ENCODE data around the gene IMP4. TPM values are rescaled to one million over a fixed set of nuclear protein-coding genes. Genes with fewer than 3 reads are reported as not detected.

The IMP4 gene
- total RNA-seq, 1 experiment from 2014 or later: 233 TPM

DNA sequence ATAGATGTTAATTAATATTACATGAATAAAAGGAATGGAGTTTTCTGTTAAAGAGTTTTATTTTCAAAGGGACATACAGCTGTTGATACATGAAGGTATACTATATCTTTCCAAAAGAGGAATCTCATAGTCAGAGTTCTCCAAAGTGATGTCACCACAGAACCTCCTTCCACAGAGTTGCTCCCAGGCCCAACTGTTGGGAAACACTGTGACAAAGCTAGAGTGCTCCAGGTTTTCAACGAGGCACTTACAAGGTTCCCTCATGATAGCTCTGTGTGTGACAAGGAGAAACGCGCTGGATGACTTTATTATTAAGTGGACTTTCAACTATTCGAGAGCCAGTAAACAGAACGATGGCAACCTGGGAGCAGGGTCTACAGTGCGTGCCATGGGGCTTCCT, 46.7 kb downstream of the IMP4 start:
- H3K4me1 ChIP-seq (ENCODE audit: low read length): peaks cover 74% of the 10 kb centered on the region
- no peaks in the 10 kb centered on the region for H3K79me2 ChIP-seq (ENCODE audit: low read length)
- DNase-seq: no peak
- peak overlapping the region; percentile 98 for H3K27ac ChIP-seq (ENCODE audit: low read length)
- no peaks in the 10 kb centered on the region for H4K20me1 ChIP-seq (ENCODE audit: insufficient read depth, low read depth, low read length)
- no peaks in the 10 kb centered on the region for H3K9me2 ChIP-seq (replicated peaks; ENCODE audit: insufficient read depth, low read length)
- no peaks in the 10 kb centered on the region for H3K27me3 ChIP-seq (ENCODE audit: low read length)
- no peak overlapping the region for H2AFZ ChIP-seq (ENCODE audit: low read length)
- H3K4me3 ChIP-seq (ENCODE audit: low read length): no peak overlapping the region; the same call in 1 of the 2 replicates
- peak overlapping the region; percentile 92 for H3K9ac ChIP-seq (ENCODE audit: low read length)
- H3K9me3 ChIP-seq (ENCODE audit: low read length): no peaks in the 10 kb centered on the region
- peak overlapping the region; percentile 88 for H3K4me2 ChIP-seq (ENCODE audit: low read depth, low read length, poor library complexity, severe bottlenecking)
- no peaks in the 10 kb centered on the region for H3K36me3 ChIP-seq (ENCODE audit: insufficient read depth, low read length)

DNA sequence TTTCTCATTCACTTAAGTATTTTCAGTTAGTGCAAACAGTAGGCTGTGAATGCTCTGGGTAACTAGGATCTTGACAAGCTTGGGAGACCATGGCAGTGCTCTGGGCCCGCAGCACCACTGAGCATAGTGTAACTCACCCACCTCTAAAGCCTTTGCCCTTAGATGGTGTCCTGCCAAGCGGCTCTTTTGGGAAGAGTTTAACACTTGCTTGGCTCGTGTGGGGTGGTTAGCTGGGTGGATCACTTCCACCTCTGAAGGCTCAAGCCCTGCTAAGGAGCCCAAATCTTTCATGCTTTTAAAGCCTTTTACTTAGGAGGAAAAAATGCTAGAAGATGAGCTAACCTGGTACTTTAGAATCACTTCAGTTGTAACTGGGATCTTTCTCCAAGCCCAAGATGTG, 47.1 kb downstream of the IMP4 start:
- peak; percentile 70 for DNase-seq
- Histone ChIP-seq H3K4me1 (ENCODE audit: low read length) (peaks cover 74% of the 10 kb centered on the region), H3K9ac (ENCODE audit: low read length) (peak overlapping the region; percentile 92), H3K9me3 (ENCODE audit: low read length) (no peaks in the 10 kb centered on the region), H3K9me2 (replicated peaks; ENCODE audit: insufficient read depth, low read length) (no peaks in the 10 kb centered on the region), H3K79me2 (ENCODE audit: low read length) (no peaks in the 10 kb centered on the region), H3K27ac (ENCODE audit: low read length) (peak overlapping the region; percentile 98), H2AFZ (ENCODE audit: low read length) (no peak overlapping the region), H4K20me1 (ENCODE audit: insufficient read depth, low read depth, low read length) (no peaks in the 10 kb centered on the region), H3K27me3 (ENCODE audit: low read length) (no peaks in the 10 kb centered on the region), H3K4me3 (ENCODE audit: low read length) (peak overlapping the region; percentile 72), H3K4me2 (ENCODE audit: low read depth, low read length, poor library complexity, severe bottlenecking) (peak overlapping the region; percentile 88), H3K36me3 (ENCODE audit: insufficient read depth, low read length) (no peaks in the 10 kb centered on the region)

DNA sequence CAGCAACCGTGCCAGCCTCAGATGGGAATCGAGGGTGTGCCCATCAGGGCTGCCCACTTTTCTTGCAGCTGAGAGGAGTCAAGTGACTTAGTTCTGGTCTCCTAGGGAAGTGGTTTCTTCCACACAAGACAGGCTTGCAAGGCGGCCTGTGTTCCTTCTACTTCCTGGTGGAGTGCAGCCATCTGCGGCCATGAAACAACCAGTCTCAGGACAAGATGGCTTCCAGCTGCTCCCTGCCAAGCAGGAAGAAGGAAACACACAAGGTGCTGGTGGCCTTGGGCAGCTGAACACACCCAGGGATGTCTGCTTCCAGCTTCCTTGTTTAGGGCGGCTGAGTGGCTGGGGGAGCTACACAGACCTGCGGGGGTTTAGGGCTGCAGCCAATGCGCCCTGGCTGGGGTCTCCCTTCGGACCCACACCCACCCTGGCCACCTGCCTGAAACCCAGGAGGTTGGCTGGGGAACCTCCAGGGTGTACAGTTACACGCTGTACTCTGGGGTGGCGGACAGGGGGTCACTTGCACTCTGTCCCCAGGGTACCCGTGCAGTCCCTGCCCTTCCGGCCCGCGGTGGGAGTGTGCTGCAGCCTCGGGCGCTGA, 47.9 kb downstream of the IMP4 start:
- Histone ChIP-seq H3K4me3 (ENCODE audit: low read length) (peak overlapping the region; percentile 72), H3K4me1 (ENCODE audit: low read length) (peaks cover 67% of the 10 kb centered on the region), H3K27me3 (ENCODE audit: low read length) (no peaks in the 10 kb centered on the region), H3K27ac (ENCODE audit: low read length) (peak overlapping the region; percentile 98), H4K20me1 (ENCODE audit: insufficient read depth, low read depth, low read length) (no peaks in the 10 kb centered on the region), H3K9me3 (ENCODE audit: low read length) (no peaks in the 10 kb centered on the region), H3K4me2 (ENCODE audit: low read depth, low read length, poor library complexity, severe bottlenecking) (peak overlapping the region; percentile 88), H3K9me2 (replicated peaks; ENCODE audit: insufficient read depth, low read length) (no peaks in the 10 kb centered on the region), H2AFZ (ENCODE audit: low read length) (0 out of 2 replicates have a peak overlapping the region, but pooled peaks have one; percentile 31), H3K9ac (ENCODE audit: low read length) (peak overlapping the region; percentile 92), H3K36me3 (ENCODE audit: insufficient read depth, low read length) (no peaks in the 10 kb centered on the region), H3K79me2 (ENCODE audit: low read length) (no peaks in the 10 kb centered on the region)
- DNase-seq: peak; percentile 84

GRCh38 chr2:130391058-130391871, 48.6 kb downstream of the IMP4 start:
- peak; percentile 95 for DNase-seq
- Histone ChIP-seq H3K79me2 (ENCODE audit: low read length) (no peaks in the 10 kb centered on the region), H3K36me3 (ENCODE audit: insufficient read depth, low read length) (no peaks in the 10 kb centered on the region), H4K20me1 (ENCODE audit: insufficient read depth, low read depth, low read length) (no peaks in the 10 kb centered on the region), H3K9ac (ENCODE audit: low read length) (peak overlapping the region; percentile 92), H3K4me3 (ENCODE audit: low read length) (peak overlapping the region; percentile 72), H3K27ac (ENCODE audit: low read length) (peak overlapping the region; percentile 98), H3K27me3 (ENCODE audit: low read length) (no peaks in the 10 kb centered on the region), H3K4me2 (ENCODE audit: low read depth, low read length, poor library complexity, severe bottlenecking) (peak overlapping the region; percentile 88), H3K9me2 (replicated peaks; ENCODE audit: insufficient read depth, low read length) (no peaks in the 10 kb centered on the region), H3K9me3 (ENCODE audit: low read length) (no peaks in the 10 kb centered on the region), H3K4me1 (ENCODE audit: low read length) (peaks cover 60% of the 10 kb centered on the region), H2AFZ (ENCODE audit: low read length) (peak overlapping the region; percentile 22)

- H3K4me2 ChIP-seq (ENCODE audit: low read depth, low read length, poor library complexity, severe bottlenecking): peak overlapping the region; percentile 88
- peak overlapping the region; percentile 98 for H3K27ac ChIP-seq (ENCODE audit: low read length)
- H2AFZ ChIP-seq (ENCODE audit: low read length): peak overlapping the region; percentile 22
- H3K79me2 ChIP-seq (ENCODE audit: low read length): no peaks in the 10 kb centered on the region
- peak overlapping the region; percentile 92 for H3K9ac ChIP-seq (ENCODE audit: low read length)
- H3K4me1 ChIP-seq (ENCODE audit: low read length): peaks cover 52% of the 10 kb centered on the region
- no peaks in the 10 kb centered on the region for H3K27me3 ChIP-seq (ENCODE audit: low read length)
- no peaks in the 10 kb centered on the region for H4K20me1 ChIP-seq (ENCODE audit: insufficient read depth, low read depth, low read length)
- H3K9me3 ChIP-seq (ENCODE audit: low read length): no peaks in the 10 kb centered on the region
- no peaks in the 10 kb centered on the region for H3K36me3 ChIP-seq (ENCODE audit: insufficient read depth, low read length)
- no peaks in the 10 kb centered on the region for H3K9me2 ChIP-seq (replicated peaks; ENCODE audit: insufficient read depth, low read length)
- peak overlapping the region; percentile 72 for H3K4me3 ChIP-seq (ENCODE audit: low read length)
- peak; percentile 56 for DNase-seq
These were observed 49.4 kb downstream of the IMP4 start for GRCh38 chr2:130391872-130392670.

- peak; percentile 37 for DNase-seq
- no peak overlapping the region for H2AFZ ChIP-seq (ENCODE audit: low read length)
These were observed 50.7 kb downstream of the IMP4 start for GRCh38 chr2:130393318-130393910.

More at GRCh38 chr2:130393318-130393910, 50.7 kb downstream of the IMP4 start:
- Histone ChIP-seq H4K20me1 (ENCODE audit: insufficient read depth, low read depth, low read length) (no peaks in the 10 kb centered on the region), H3K27me3 (ENCODE audit: low read length) (no peaks in the 10 kb centered on the region), H3K9me2 (replicated peaks; ENCODE audit: insufficient read depth, low read length) (no peaks in the 10 kb centered on the region), H3K9me3 (ENCODE audit: low read length) (no peaks in the 10 kb centered on the region), H3K79me2 (ENCODE audit: low read length) (no peaks in the 10 kb centered on the region), H3K4me1 (ENCODE audit: low read length) (peaks cover 38% of the 10 kb centered on the region), H3K4me2 (ENCODE audit: low read depth, low read length, poor library complexity, severe bottlenecking) (no peak overlapping the region), H3K9ac (ENCODE audit: low read length) (no peak overlapping the region), H3K4me3 (ENCODE audit: low read length) (no peak overlapping the region), H3K36me3 (ENCODE audit: insufficient read depth, low read length) (no peaks in the 10 kb centered on the region), H3K27ac (ENCODE audit: low read length) (no peak overlapping the region)

All from Karpas-422 (cell line).